Measurements from ENCODE around the gene NF2. TPM values are rescaled to one million over a fixed set of nuclear protein-coding genes. Genes with fewer than 3 reads are reported as not detected.
A peak's percentile ranks its signal among the peaks of the same experiment; 100 is the strongest.

NF2 gene
- total and polyA plus RNA-seq, 9 donors = 16.9 to 30.1 (median 19.8) TPM

GRCh38 chr22:29639096-29639495, 35.7 kb downstream of the NF2 start:
- H3K27me3 ChIP-seq (ENCODE audit: control insufficient read depth, insufficient read depth, low read length) = no peaks in the 10 kb centered on the region
- H3K36me3 ChIP-seq (ENCODE audit: control insufficient read depth, insufficient read depth, low read length) = peaks cover 23% of the 10 kb centered on the region
- no peak for DNase-seq
- no peak overlapping the region for H3K27ac ChIP-seq (ENCODE audit: low read length)
- no peak overlapping the region for H3K4me3 ChIP-seq (ENCODE audit: low read length)
- no peaks in the 10 kb centered on the region for H3K4me1 ChIP-seq (ENCODE audit: control insufficient read depth, insufficient read depth, low read length)
- no peaks in the 10 kb centered on the region for H3K9me3 ChIP-seq (replicated peaks; ENCODE audit: control insufficient read depth, low read depth, low read length)

GRCh38 chr22:29641042-29641699, 37.7 kb downstream of the NF2 start:
- Histone ChIP-seq H3K9me3 (replicated peaks; ENCODE audit: control insufficient read depth, low read depth, low read length) (no peaks in the 10 kb centered on the region), H3K4me3 (ENCODE audit: low read length) (no peak overlapping the region), H3K27me3 (ENCODE audit: control insufficient read depth, insufficient read depth, low read length) (no peaks in the 10 kb centered on the region), H3K4me1 (ENCODE audit: control insufficient read depth, insufficient read depth, low read length) (no peaks in the 10 kb centered on the region), H3K27ac (ENCODE audit: low read length) (no peak overlapping the region), H3K36me3 (ENCODE audit: control insufficient read depth, insufficient read depth, low read length) (peaks cover 28% of the 10 kb centered on the region)
- peak; percentile 47 for DNase-seq
- no CpG with 5 or more reads among the region's 8 CpGs for WGBS (ENCODE audit: insufficient coverage)

DNA sequence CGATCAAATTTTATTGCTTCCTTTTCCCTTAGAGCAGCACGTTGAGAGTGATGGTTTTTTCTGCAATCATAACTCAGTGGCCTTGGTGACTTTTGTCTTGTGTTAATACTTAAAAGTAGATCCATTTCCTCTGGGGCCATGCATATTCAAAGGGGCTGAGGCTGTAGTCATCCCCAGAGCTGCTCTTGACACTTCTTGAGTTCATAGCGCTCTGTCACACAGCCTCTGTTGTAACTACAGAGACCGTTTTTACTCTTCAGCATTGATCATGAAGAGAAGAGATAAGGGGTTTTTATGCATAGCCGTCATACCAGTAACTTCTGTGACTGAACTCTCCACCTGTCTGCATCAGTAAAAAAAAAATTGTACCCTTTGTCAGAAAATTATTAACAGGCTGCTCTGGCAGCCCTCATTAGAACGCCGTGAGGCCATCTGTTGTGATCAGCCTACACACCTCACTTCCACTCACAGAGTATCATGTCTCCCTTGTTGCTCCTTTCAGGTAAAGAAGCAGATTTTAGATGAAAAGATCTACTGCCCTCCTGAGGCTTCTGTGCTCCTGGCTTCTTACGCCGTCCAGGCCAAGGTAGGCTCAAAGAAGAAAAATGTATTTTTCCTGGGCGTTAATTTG, 38.4 kb downstream of the NF2 start:
- H3K27ac ChIP-seq (ENCODE audit: low read length) = no peak overlapping the region
- peaks cover 31% of the 10 kb centered on the region for H3K36me3 ChIP-seq (ENCODE audit: control insufficient read depth, insufficient read depth, low read length)
- 60% methylated on average over 3 of the region's 10 CpGs for WGBS (ENCODE audit: insufficient coverage)
- H3K4me1 ChIP-seq (ENCODE audit: control insufficient read depth, insufficient read depth, low read length) = no peaks in the 10 kb centered on the region
- DNase-seq = no peak
- no peaks in the 10 kb centered on the region for H3K9me3 ChIP-seq (replicated peaks; ENCODE audit: control insufficient read depth, low read depth, low read length)
- H3K4me3 ChIP-seq (ENCODE audit: low read length) = no peak overlapping the region
- H3K27me3 ChIP-seq (ENCODE audit: control insufficient read depth, insufficient read depth, low read length) = no peaks in the 10 kb centered on the region

- DNase-seq = no peak
- no peak overlapping the region for H3K4me3 ChIP-seq (ENCODE audit: low read length)
- H3K36me3 ChIP-seq (ENCODE audit: control insufficient read depth, insufficient read depth, low read length) = peaks cover 30% of the 10 kb centered on the region
- H3K9me3 ChIP-seq (replicated peaks; ENCODE audit: control insufficient read depth, low read depth, low read length) = no peaks in the 10 kb centered on the region
- H3K27me3 ChIP-seq (ENCODE audit: control insufficient read depth, insufficient read depth, low read length) = no peaks in the 10 kb centered on the region
- H3K27ac ChIP-seq (ENCODE audit: low read length) = no peak overlapping the region
- no peaks in the 10 kb centered on the region for H3K4me1 ChIP-seq (ENCODE audit: control insufficient read depth, insufficient read depth, low read length)
- 94% methylated on average over 2 of the region's 4 CpGs for WGBS (ENCODE audit: insufficient coverage)
Measured at GRCh38 chr22:29642694-29643093, 39.3 kb downstream of the NF2 start.

DNA sequence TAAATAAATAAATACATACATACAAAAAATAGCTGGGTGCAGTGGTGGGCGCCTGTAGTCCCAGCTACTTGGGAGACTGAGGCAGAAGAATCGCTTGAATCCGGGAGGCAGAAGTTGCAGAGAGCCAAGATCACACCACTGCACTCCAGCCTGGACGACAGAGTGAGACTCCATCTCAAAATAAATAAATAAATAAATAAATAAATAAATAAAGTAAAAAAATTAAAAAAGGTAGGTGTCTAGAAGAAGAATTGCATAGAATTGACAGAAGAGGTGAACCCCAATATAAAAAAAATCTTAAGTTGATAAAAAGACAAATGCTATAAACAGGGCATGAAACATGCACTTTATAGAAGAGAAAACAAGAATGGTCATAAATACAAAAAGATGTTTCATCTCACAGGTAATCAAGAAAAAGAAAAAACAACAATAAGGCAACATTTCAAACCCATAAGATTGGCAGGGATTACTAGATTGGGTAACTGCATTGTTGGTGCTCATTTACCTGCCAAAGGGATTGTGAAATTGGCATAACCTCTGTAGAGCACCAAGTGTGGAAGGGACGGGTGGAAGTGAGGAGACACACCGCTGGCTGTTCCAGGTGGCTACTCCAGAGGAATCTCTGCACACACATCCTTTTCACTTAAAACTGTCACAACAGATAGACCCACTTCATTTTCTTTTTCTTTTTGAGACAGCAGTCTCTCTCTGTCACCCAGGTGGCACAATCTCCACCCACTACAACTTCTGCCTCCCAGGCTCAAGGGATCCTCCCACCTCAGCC, 44.7 kb downstream of the NF2 start:
- no peak overlapping the region for H3K27ac ChIP-seq (ENCODE audit: low read length)
- peaks cover 15% of the 10 kb centered on the region for H3K36me3 ChIP-seq (ENCODE audit: control insufficient read depth, insufficient read depth, low read length)
- H3K27me3 ChIP-seq (ENCODE audit: control insufficient read depth, insufficient read depth, low read length) = no peaks in the 10 kb centered on the region
- no peak overlapping the region for H3K4me3 ChIP-seq (ENCODE audit: low read length)
- H3K9me3 ChIP-seq (replicated peaks; ENCODE audit: control insufficient read depth, low read depth, low read length) = no peaks in the 10 kb centered on the region
- 92% methylated on average over 2 of the region's 6 CpGs for WGBS (ENCODE audit: insufficient coverage)
- no peaks in the 10 kb centered on the region for H3K4me1 ChIP-seq (ENCODE audit: control insufficient read depth, insufficient read depth, low read length)
- DNase-seq = no peak

- no peak for DNase-seq
- Histone ChIP-seq H3K9me3 (replicated peaks; ENCODE audit: control insufficient read depth, low read depth, low read length) (no peaks in the 10 kb centered on the region), H3K27me3 (ENCODE audit: control insufficient read depth, insufficient read depth, low read length) (no peaks in the 10 kb centered on the region), H3K4me3 (ENCODE audit: low read length) (no peak overlapping the region), H3K4me1 (ENCODE audit: control insufficient read depth, insufficient read depth, low read length) (no peaks in the 10 kb centered on the region), H3K27ac (ENCODE audit: low read length) (no peak overlapping the region), H3K36me3 (ENCODE audit: control insufficient read depth, insufficient read depth, low read length) (peaks cover 15% of the 10 kb centered on the region)
- WGBS (ENCODE audit: insufficient coverage) = 86% methylated on average over 2 of the region's 5 CpGs
Measured at GRCh38 chr22:29650370-29650769, 46.9 kb downstream of the NF2 start.

DNA sequence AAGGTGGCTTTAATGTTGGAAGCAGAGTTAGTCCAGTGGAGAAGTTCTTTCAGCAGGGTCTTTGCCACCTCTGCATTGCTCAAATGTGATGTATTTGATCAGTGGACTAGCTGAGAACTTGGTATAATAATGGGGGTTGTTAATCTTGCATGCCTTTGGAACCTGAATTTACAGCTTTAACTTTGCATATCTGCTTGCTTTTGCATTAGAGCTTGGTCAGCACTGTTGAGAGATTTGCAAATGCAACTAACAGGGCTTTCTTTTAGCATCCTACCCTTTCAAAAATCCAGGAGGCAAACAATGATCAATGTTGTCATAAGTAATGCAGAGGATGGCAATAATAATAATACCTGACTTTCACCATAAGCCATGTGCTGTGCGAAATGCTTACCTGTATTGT, 48.2 kb downstream of the NF2 start:
- no CpG with 5 or more reads among the region's 1 CpG for WGBS (ENCODE audit: insufficient coverage)
- Histone ChIP-seq H3K9me3 (replicated peaks; ENCODE audit: control insufficient read depth, low read depth, low read length) (no peaks in the 10 kb centered on the region), H3K27ac (ENCODE audit: low read length) (no peak overlapping the region), H3K27me3 (ENCODE audit: control insufficient read depth, insufficient read depth, low read length) (no peaks in the 10 kb centered on the region), H3K36me3 (ENCODE audit: control insufficient read depth, insufficient read depth, low read length) (peaks cover 14% of the 10 kb centered on the region), H3K4me1 (ENCODE audit: control insufficient read depth, insufficient read depth, low read length) (no peaks in the 10 kb centered on the region), H3K4me3 (ENCODE audit: low read length) (no peak overlapping the region)
- no peak for DNase-seq

- H3K27me3 ChIP-seq (ENCODE audit: control insufficient read depth, insufficient read depth, low read length) = no peaks in the 10 kb centered on the region
- no peaks in the 10 kb centered on the region for H3K4me1 ChIP-seq (ENCODE audit: control insufficient read depth, insufficient read depth, low read length)
- no peak overlapping the region for H3K27ac ChIP-seq (ENCODE audit: low read length)
- no peaks in the 10 kb centered on the region for H3K9me3 ChIP-seq (replicated peaks; ENCODE audit: control insufficient read depth, low read depth, low read length)
- no peak for DNase-seq
- WGBS (ENCODE audit: insufficient coverage) = no CpG with 5 or more reads among the region's 4 CpGs
- no peak overlapping the region for H3K4me3 ChIP-seq (ENCODE audit: low read length)
- H3K36me3 ChIP-seq (ENCODE audit: control insufficient read depth, insufficient read depth, low read length) = peaks cover 18% of the 10 kb centered on the region
Measured at GRCh38 chr22:29654420-29654819, 51.0 kb downstream of the NF2 start.

GRCh38 chr22:29654882-29655281, 51.4 kb downstream of the NF2 start:
- H3K27ac ChIP-seq (ENCODE audit: low read length) = no peak overlapping the region
- DNase-seq = no peak
- H3K27me3 ChIP-seq (ENCODE audit: control insufficient read depth, insufficient read depth, low read length) = no peaks in the 10 kb centered on the region
- H3K36me3 ChIP-seq (ENCODE audit: control insufficient read depth, insufficient read depth, low read length) = peaks cover 18% of the 10 kb centered on the region
- H3K4me1 ChIP-seq (ENCODE audit: control insufficient read depth, insufficient read depth, low read length) = no peaks in the 10 kb centered on the region
- WGBS (ENCODE audit: insufficient coverage) = 32% methylated on average over 4 of the region's 7 CpGs
- H3K4me3 ChIP-seq (ENCODE audit: low read length) = no peak overlapping the region
- H3K9me3 ChIP-seq (replicated peaks; ENCODE audit: control insufficient read depth, low read depth, low read length) = no peaks in the 10 kb centered on the region

- Histone ChIP-seq H3K27ac (ENCODE audit: low read length) (no peak overlapping the region), H3K4me3 (ENCODE audit: low read length) (no peak overlapping the region), H3K27me3 (ENCODE audit: control insufficient read depth, insufficient read depth, low read length) (no peaks in the 10 kb centered on the region), H3K36me3 (ENCODE audit: control insufficient read depth, insufficient read depth, low read length) (peaks cover 33% of the 10 kb centered on the region), H3K9me3 (replicated peaks; ENCODE audit: control insufficient read depth, low read depth, low read length) (no peaks in the 10 kb centered on the region), H3K4me1 (ENCODE audit: control insufficient read depth, insufficient read depth, low read length) (no peaks in the 10 kb centered on the region)
- DNase-seq = peak; percentile 27
- WGBS (ENCODE audit: insufficient coverage) = 71% methylated on average over 2 of the region's 4 CpGs
Measured at GRCh38 chr22:29658176-29658575, 54.7 kb downstream of the NF2 start.

Measured in muscle of leg (tissue), 11 donors.